Large intestine (tissue), 3 donors: ENCODE data around the gene PPP2R5B. TPM values are rescaled to one million over a fixed set of nuclear protein-coding genes. Genes with fewer than 3 reads are reported as not detected.

ENCODE experiments used
- DNase-seq, 2 donors: peaks; one replicate each; pipeline versions ENCODE4 v3.0.0 to v3.0.0-alpha.2; 2013
- H3K27ac ChIP-seq: one replicate; pipeline ENCODE4 v1.5.1; 2013; ENCODE audit warnings: low read length
- H3K27me3 ChIP-seq: 2 replicates; pipeline ENCODE4 v1.6.1; 2013; ENCODE audit warnings: low read length; ENCODE audit not compliant: control insufficient read depth, insufficient read depth
- H3K36me3 ChIP-seq: 2 replicates; pipeline ENCODE4 v1.6.1; 2013; ENCODE audit warnings: low read length; ENCODE audit not compliant: control insufficient read depth, insufficient read depth
- H3K4me1 ChIP-seq: one replicate; pipeline ENCODE4 v1.6.1; 2013; ENCODE audit warnings: low read length; ENCODE audit not compliant: control insufficient read depth, insufficient read depth
- H3K4me3 ChIP-seq: one replicate; pipeline ENCODE4 v1.5.1; 2013; ENCODE audit warnings: low read length
- H3K9me3 ChIP-seq: one replicate; pipeline ENCODE4 v1.6.1; 2013; ENCODE audit warnings: mild to moderate bottlenecking, low read depth, low read length, moderate library complexity; ENCODE audit not compliant: control insufficient read depth
- WGBS: methylation state at CpG from one replicate; pipeline ENCODE4 v1.1.5; 2013; ENCODE audit warnings: low lambda C conversion rate; ENCODE audit not compliant: insufficient coverage; 5-methylcytosine and 5-hydroxymethylcytosine counted together
- polyA plus RNA-seq: library from polyadenylated mRNA; unstranded; fragments of 120-200 nt; gene quantifications from one replicate; pipeline ENCODE4 v1.2.1, GENCODE V29; 2013

The PPP2R5B gene
- polyA plus RNA-seq, 1 donor = 11.6 TPM

GRCh38 chr11:64896448-64897022 lies 28.0 kb upstream of the PPP2R5B start:
- H3K36me3 ChIP-seq = peaks cover 70% of the 10 kb centered on the region
- H3K4me3 ChIP-seq = no peak overlapping the region
- no peak for DNase-seq

DNA sequence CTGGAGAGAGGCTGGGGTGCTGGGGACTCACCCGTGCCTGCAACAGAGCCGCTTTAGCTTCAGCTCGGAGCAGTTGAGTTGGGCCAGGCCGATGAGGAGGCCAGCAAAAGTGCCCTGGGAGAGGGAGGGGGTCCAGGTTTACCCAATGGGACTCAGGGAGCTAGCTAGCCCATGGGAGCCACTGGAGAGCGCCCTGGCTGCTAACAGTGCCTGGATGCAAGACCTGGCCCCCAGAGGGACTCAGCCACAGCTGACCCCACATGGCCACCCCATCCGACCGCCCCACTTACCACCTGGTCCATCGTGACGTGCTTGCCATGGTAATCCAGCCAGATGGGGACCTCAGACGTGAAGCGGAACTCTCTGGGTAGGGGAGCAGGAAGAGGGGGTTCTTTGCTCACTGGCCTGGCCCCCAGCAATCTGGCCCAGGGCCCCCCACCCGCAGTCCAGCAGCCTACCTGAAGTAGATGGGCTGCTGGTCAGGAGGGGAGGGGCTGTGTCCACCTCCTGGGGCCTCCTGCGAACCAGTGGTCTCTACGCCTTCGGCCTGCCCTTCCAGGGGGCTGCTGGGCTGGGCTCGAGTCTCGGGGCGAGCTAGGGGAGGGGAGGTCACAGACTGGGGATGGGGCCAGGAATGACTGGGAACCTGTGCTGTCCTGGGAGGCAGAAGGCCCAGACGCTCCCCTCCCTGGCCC lies 27.0 kb upstream of the PPP2R5B start:
- no peak overlapping the region for H3K27ac ChIP-seq
- 83% methylated on average over 2 of the region's 19 CpGs for WGBS
- H3K9me3 ChIP-seq = no peaks in the 10 kb centered on the region
- no peak for DNase-seq
- H3K27me3 ChIP-seq = no peaks in the 10 kb centered on the region
- peaks cover 13% of the 10 kb centered on the region for H3K4me1 ChIP-seq
- peaks cover 68% of the 10 kb centered on the region for H3K36me3 ChIP-seq
- no peak overlapping the region for H3K4me3 ChIP-seq

More at GRCh38 chr11:64896448-64897022, 28.0 kb upstream of the PPP2R5B start:
- no CpG with 5 or more reads among the region's 14 CpGs for WGBS
- peaks cover 13% of the 10 kb centered on the region for H3K4me1 ChIP-seq
- no peak overlapping the region for H3K27ac ChIP-seq
- no peaks in the 10 kb centered on the region for H3K27me3 ChIP-seq
- no peaks in the 10 kb centered on the region for H3K9me3 ChIP-seq

DNA sequence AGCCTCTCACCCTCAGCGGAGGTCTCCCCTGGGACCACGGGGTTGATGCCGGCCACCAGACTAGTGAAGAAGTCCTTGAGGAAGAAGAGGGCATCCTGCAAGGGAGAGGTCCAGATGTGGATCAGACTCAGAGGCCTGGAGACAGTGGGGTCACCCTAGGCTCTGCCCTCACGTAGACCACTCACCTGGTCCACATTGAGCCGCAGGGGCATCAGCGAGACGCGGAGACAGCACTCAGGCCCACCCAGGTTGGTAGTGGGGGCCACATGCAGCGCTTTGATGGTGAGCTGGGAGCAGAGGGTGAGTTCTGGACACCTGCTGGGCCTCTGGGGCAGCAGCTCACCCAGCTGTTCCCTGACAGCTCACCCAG lies 26.4 kb upstream of the PPP2R5B start:
- H3K27me3 ChIP-seq = no peaks in the 10 kb centered on the region
- DNase-seq = no peak
- H3K27ac ChIP-seq = no peak overlapping the region
- H3K4me3 ChIP-seq = no peak overlapping the region
- H3K4me1 ChIP-seq = peaks cover 13% of the 10 kb centered on the region
- no CpG with 5 or more reads among the region's 9 CpGs for WGBS
- no peaks in the 10 kb centered on the region for H3K9me3 ChIP-seq
- H3K36me3 ChIP-seq = peaks cover 69% of the 10 kb centered on the region

- Histone ChIP-seq H3K4me1 (peaks cover 13% of the 10 kb centered on the region), H3K27me3 (no peaks in the 10 kb centered on the region), H3K27ac (no peak overlapping the region), H3K4me3 (no peak overlapping the region), H3K36me3 (peaks cover 74% of the 10 kb centered on the region), H3K9me3 (no peaks in the 10 kb centered on the region)
- no CpG with 5 or more reads among the region's 19 CpGs for WGBS
- no peak for DNase-seq
Measured at GRCh38 chr11:64898541-64898940, 25.9 kb upstream of the PPP2R5B start.

DNA sequence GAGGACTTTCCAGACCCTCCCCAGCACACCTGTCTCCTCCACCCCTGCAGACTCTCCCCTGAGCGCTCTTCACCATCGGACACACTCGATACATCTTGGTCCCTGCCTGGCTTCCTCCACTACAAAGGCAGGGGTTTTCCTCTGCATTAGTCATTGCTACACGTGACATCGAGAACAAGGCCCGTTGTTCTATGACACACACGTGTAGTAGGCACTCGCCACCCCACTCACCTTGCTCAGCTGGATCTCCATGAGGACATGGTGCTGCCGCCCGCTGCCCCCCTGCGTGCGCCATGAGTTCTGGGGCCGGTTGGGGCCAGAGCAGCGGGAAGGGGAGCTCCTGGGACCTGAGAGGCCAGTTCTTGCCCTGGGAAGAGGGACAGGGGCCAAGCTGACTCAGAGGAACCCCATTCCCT lies 24.2 kb upstream of the PPP2R5B start:
- no peaks in the 10 kb centered on the region for H3K27me3 ChIP-seq
- WGBS = no CpG with 5 or more reads among the region's 14 CpGs
- no peaks in the 10 kb centered on the region for H3K4me1 ChIP-seq
- no peak overlapping the region for H3K4me3 ChIP-seq
- H3K9me3 ChIP-seq = no peaks in the 10 kb centered on the region
- H3K27ac ChIP-seq = no peak overlapping the region
- DNase-seq = no peak
- peaks cover 78% of the 10 kb centered on the region for H3K36me3 ChIP-seq

GRCh38 chr11:64900774-64901173 lies 23.7 kb upstream of the PPP2R5B start:
- Histone ChIP-seq H3K27ac (no peak overlapping the region), H3K4me3 (no peak overlapping the region), H3K27me3 (no peaks in the 10 kb centered on the region), H3K36me3 (peaks cover 83% of the 10 kb centered on the region), H3K4me1 (no peaks in the 10 kb centered on the region), H3K9me3 (no peaks in the 10 kb centered on the region)
- DNase-seq = no peak
- WGBS = no CpG with 5 or more reads among the region's 17 CpGs

GRCh38 chr11:64902102-64902900 lies 22.2 kb upstream of the PPP2R5B start:
- no peak overlapping the region for H3K4me3 ChIP-seq
- H3K27me3 ChIP-seq = no peaks in the 10 kb centered on the region
- no peak overlapping the region for H3K27ac ChIP-seq
- peaks cover 85% of the 10 kb centered on the region for H3K36me3 ChIP-seq
- no peak for DNase-seq
- H3K4me1 ChIP-seq = no peaks in the 10 kb centered on the region
- H3K9me3 ChIP-seq = no peaks in the 10 kb centered on the region
- WGBS = no CpG with 5 or more reads among the region's 30 CpGs

- H3K9me3 ChIP-seq = no peaks in the 10 kb centered on the region
- H3K4me1 ChIP-seq = no peaks in the 10 kb centered on the region
- peaks cover 81% of the 10 kb centered on the region for H3K36me3 ChIP-seq
- H3K27ac ChIP-seq = no peak overlapping the region
- no CpG with 5 or more reads among the region's 23 CpGs for WGBS
- no peaks in the 10 kb centered on the region for H3K27me3 ChIP-seq
- no peak overlapping the region for H3K4me3 ChIP-seq
- no peak for DNase-seq
Measured at GRCh38 chr11:64903291-64903833, 21.1 kb upstream of the PPP2R5B start.

DNA sequence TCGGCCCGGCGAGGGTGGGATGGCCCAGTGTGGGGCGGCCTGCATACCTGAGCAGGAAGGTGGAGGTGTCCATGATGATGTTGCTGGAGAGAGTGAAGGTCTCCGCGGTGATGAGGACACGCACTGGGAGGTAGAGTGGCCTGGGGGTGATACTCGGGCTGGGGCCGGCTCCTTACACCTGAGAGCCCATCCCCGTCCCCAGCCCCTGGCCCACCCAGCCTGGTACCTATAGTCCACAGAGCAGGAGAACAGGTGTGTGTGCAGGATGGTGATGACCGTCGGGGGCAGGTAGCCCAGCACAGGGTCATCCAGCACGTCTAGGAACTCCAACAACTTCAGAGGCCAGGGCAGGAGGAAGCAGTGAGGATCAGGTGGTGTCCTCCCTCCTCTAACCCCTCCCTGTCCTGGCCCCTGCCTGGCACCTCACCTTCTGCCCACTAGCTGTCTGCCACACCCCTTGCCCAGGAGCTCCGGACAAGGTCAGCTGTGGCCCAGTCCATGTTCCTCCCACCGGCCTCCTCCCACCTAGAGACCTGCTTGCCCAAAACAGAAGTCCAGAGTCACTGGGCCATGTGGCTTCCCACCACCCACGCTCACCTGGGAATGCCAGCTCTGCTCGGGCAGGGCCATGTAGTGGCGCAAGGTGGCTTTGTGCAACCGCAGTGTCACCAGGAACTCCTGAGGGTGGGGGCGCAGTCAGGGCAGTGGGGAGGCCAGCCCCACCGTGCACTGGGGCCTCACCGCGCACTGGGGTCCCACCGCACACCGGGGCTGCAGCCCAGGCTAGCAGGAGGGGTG lies 18.8 kb upstream of the PPP2R5B start:
- Histone ChIP-seq H3K27ac (no peak overlapping the region), H3K36me3 (peaks cover 84% of the 10 kb centered on the region), H3K9me3 (no peaks in the 10 kb centered on the region), H3K27me3 (no peaks in the 10 kb centered on the region), H3K4me1 (no peaks in the 10 kb centered on the region), H3K4me3 (no peak overlapping the region)
- DNase-seq = no peak
- no CpG with 5 or more reads among the region's 25 CpGs for WGBS

- Histone ChIP-seq H3K4me3 (no peak overlapping the region), H3K36me3 (peaks cover 85% of the 10 kb centered on the region), H3K27ac (no peak overlapping the region), H3K27me3 (no peaks in the 10 kb centered on the region), H3K4me1 (no peaks in the 10 kb centered on the region), H3K9me3 (no peaks in the 10 kb centered on the region)
- WGBS = no CpG with 5 or more reads among the region's 13 CpGs
- DNase-seq = no peak
Measured at GRCh38 chr11:64906314-64906635, 18.2 kb upstream of the PPP2R5B start.
